HG03025 (cell line): Measurements from ENCODE around the gene ATP5F1D.

Source experiments
- ATAC-seq: cut with Tn5 transposase; IDR thresholded peaks from one replicate; pipeline ENCODE4 v1.9.1; 2021; ENCODE audit warnings: mild to moderate bottlenecking, moderate library complexity; ENCODE audit not compliant: unreplicated experiment, low FRiP score

Gene ATP5F1D

GRCh38 chr19:1278713-1279660 is 37.4 kb downstream of the ATP5F1D start:
- no peak for ATAC-seq

- ATAC-seq, result no peak
These were observed 38.3 kb downstream of the ATP5F1D start for GRCh38 chr19:1279782-1280341.

GRCh38 chr19:1280636-1281568 is 39.4 kb downstream of the ATP5F1D start:
- no peak for ATAC-seq

GRCh38 chr19:1281569-1282287 is 40.2 kb downstream of the ATP5F1D start:
- no peak for ATAC-seq

GRCh38 chr19:1282588-1283206 is 41.1 kb downstream of the ATP5F1D start:
- no peak for ATAC-seq

GRCh38 chr19:1283207-1283916 is 41.8 kb downstream of the ATP5F1D start:
- ATAC-seq, result no peak

GRCh38 chr19:1283917-1284292 is 42.4 kb downstream of the ATP5F1D start:
- ATAC-seq, result no peak

- ATAC-seq, result no peak
These were observed 42.9 kb downstream of the ATP5F1D start for GRCh38 chr19:1284293-1284978.

GRCh38 chr19:1284979-1285736 is 43.6 kb downstream of the ATP5F1D start:
- ATAC-seq, result no peak

- ATAC-seq, result no peak
These were observed 44.3 kb downstream of the ATP5F1D start, which contains the start of gene EFNA2 for GRCh38 chr19:1285737-1286360. Gene EFNA2, plus strand, starts transcription at chr19:1285873. Its CDS starts 296 bp downstream, at chr19:1286169.

GRCh38 chr19:1286487-1287353 is 45.2 kb downstream of the ATP5F1D start:
- no peak for ATAC-seq

GRCh38 chr19:1287354-1288225 is 46.0 kb downstream of the ATP5F1D start:
- ATAC-seq, result no peak

- ATAC-seq, result no peak
These were observed 46.7 kb downstream of the ATP5F1D start for GRCh38 chr19:1288226-1288612.

- no peak for ATAC-seq
These were observed 47.5 kb downstream of the ATP5F1D start for GRCh38 chr19:1288833-1289685.

- ATAC-seq, result no peak
These were observed 48.1 kb downstream of the ATP5F1D start for GRCh38 chr19:1289686-1290025.
